ENCODE results near the gene UTY. TPM values are rescaled to one million over a fixed set of nuclear protein-coding genes. Genes with fewer than 3 reads are reported as not detected.

The UTY gene
- total and polyA plus RNA-seq, 4 donors: 2.2 to 24.3 TPM; not detected in 2

DNA sequence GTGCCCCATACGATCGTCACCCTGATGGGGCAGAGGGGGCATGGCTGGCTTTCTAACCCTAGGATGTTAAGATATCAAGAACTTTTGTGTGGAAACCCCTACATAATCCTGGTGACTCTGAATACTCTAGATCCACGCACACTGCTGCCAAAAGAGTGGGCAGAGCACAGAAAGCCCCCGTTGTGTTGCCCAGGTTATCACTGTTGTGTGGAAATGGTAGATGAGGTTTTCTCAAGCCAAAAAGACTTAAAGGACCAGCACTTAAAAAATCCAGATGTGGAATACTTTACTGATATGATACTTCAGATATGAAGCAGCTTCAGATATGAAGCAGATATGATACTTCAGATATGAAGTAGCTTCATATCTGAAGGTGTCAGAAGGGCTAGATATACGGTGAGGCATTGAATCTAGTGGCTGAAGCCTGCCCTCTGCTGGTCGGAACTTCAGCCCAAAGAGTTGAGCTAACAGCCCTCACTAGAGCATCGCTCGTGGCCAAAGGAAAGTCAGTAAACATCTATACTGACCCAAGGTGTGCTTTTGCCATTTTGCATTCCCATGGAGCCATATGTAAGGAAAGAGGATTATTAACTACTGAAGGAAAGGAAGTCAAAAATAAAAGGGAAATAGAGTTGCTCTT is 136.4 kb downstream of the UTY start:
- no peak for TF ChIP-seq NR2F2 (IDR thresholded peaks at IDR 0.05)
- TF ChIP-seq TAF1 (conservative IDR thresholded peaks at IDR 0.05): no peak
- TF ChIP-seq EGR1 (IDR thresholded peaks at IDR 0.05; ENCODE audit: low read depth in 2 of 2): no peak
- TF ChIP-seq, protein P1, sequence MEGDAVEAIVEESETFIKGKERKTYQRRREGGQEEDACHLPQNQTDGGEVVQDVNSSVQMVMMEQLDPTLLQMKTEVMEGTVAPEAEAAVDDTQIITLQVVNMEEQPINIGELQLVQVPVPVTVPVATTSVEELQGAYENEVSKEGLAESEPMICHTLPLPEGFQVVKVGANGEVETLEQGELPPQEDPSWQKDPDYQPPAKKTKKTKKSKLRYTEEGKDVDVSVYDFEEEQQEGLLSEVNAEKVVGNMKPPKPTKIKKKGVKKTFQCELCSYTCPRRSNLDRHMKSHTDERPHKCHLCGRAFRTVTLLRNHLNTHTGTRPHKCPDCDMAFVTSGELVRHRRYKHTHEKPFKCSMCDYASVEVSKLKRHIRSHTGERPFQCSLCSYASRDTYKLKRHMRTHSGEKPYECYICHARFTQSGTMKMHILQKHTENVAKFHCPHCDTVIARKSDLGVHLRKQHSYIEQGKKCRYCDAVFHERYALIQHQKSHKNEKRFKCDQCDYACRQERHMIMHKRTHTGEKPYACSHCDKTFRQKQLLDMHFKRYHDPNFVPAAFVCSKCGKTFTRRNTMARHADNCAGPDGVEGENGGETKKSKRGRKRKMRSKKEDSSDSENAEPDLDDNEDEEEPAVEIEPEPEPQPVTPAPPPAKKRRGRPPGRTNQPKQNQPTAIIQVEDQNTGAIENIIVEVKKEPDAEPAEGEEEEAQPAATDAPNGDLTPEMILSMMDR (IDR thresholded peaks at IDR 0.05; ENCODE audit: low read depth, low read length, missing input control): peak; percentile 25
- H3K36me3 ChIP-seq (ENCODE audit: control insufficient read depth in 4 of 4, insufficient read depth in 3 of 4, low read depth in 1 of 4, low read length in 3 of 4): peaks cover 0 to 9% (median under 1%) of the 10 kb centered on the region in 4 donors
- 77% methylated on average over 8 of the region's 8 CpGs for WGBS
- no peak overlapping the region for H3K9ac ChIP-seq (ENCODE audit: low read depth in 1 of 2, low read length in 2 of 2)
- no peak overlapping the region for H3K4me3 ChIP-seq (ENCODE audit: low read depth in 1 of 3, low read length in 3 of 3)
- H3K4me1 ChIP-seq (ENCODE audit: control insufficient read depth in 4 of 4, insufficient read depth in 4 of 4, low read length in 3 of 4): no peaks in the 10 kb centered on the region
- H3K27me3 ChIP-seq (ENCODE audit: control insufficient read depth in 4 of 4, insufficient read depth in 4 of 4, low read length in 3 of 4): no peaks in the 10 kb centered on the region
- peak; percentile 45 for DNase-seq (ENCODE audit: low spot score)
- no peak overlapping the region for H3K27ac ChIP-seq (ENCODE audit: low read depth in 1 of 2, low read length in 2 of 2)
- H3K9me3 ChIP-seq (ENCODE audit: control insufficient read depth in 4 of 4, low read length in 3 of 4): no peaks in the 10 kb centered on the region

DNA sequence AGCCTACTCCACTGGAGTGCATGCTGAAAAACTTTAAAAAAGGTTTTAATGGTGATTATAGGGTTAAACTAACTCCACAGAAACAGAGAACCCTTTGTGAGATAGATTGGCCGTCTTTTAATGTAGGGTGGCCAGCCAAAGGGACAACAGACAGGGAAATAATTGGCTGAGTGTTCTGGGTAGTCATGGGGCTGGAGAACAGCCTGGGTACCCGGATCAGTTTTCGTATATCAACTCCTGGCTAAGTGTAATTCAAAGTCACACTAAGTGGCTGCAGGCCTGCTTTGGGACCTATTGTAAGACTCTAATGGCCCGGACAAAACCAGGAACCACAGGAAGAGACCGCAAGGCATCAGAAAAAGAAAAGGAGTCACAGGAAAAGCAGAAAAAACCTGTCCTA is 139.9 kb downstream of the UTY start:
- H3K4me3 ChIP-seq (ENCODE audit: low read depth in 1 of 3, low read length in 3 of 3): no peak overlapping the region
- H3K36me3 ChIP-seq (ENCODE audit: control insufficient read depth in 4 of 4, insufficient read depth in 3 of 4, low read depth in 1 of 4, low read length in 3 of 4): peaks cover 0 to 11% (median 0%) of the 10 kb centered on the region in 4 donors
- TF ChIP-seq NR2F2 (IDR thresholded peaks at IDR 0.05) (no peak), RXRA (IDR thresholded peaks at IDR 0.05) (no peak), YY1 (IDR thresholded peaks at IDR 0.05) (no peak), GABPA (IDR thresholded peaks at IDR 0.05 in 1 of 2, conservative IDR thresholded peaks at IDR 0.05 in 1 of 2) (no peak)
- TF ChIP-seq, protein P2, sequence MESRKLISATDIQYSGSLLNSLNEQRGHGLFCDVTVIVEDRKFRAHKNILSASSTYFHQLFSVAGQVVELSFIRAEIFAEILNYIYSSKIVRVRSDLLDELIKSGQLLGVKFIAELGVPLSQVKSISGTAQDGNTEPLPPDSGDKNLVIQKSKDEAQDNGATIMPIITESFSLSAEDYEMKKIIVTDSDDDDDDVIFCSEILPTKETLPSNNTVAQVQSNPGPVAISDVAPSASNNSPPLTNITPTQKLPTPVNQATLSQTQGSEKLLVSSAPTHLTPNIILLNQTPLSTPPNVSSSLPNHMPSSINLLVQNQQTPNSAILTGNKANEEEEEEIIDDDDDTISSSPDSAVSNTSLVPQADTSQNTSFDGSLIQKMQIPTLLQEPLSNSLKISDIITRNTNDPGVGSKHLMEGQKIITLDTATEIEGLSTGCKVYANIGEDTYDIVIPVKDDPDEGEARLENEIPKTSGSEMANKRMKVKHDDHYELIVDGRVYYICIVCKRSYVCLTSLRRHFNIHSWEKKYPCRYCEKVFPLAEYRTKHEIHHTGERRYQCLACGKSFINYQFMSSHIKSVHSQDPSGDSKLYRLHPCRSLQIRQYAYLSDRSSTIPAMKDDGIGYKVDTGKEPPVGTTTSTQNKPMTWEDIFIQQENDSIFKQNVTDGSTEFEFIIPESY (IDR thresholded peaks at IDR 0.05): no peak
- H3K9me3 ChIP-seq (ENCODE audit: control insufficient read depth in 4 of 4, low read length in 3 of 4): no peaks in the 10 kb centered on the region
- no peaks in the 10 kb centered on the region for H3K27me3 ChIP-seq (ENCODE audit: control insufficient read depth in 4 of 4, insufficient read depth in 4 of 4, low read length in 3 of 4)
- H3K9ac ChIP-seq (ENCODE audit: low read depth in 1 of 2, low read length in 2 of 2): no peak overlapping the region
- no peaks in the 10 kb centered on the region for H3K4me1 ChIP-seq (ENCODE audit: control insufficient read depth in 4 of 4, insufficient read depth in 4 of 4, low read length in 3 of 4)
- no peak overlapping the region for H3K27ac ChIP-seq (ENCODE audit: low read depth in 1 of 2, low read length in 2 of 2)
- WGBS: 72% methylated on average over 5 of the region's 5 CpGs
- DNase-seq (ENCODE audit: low spot score): no peak

DNA sequence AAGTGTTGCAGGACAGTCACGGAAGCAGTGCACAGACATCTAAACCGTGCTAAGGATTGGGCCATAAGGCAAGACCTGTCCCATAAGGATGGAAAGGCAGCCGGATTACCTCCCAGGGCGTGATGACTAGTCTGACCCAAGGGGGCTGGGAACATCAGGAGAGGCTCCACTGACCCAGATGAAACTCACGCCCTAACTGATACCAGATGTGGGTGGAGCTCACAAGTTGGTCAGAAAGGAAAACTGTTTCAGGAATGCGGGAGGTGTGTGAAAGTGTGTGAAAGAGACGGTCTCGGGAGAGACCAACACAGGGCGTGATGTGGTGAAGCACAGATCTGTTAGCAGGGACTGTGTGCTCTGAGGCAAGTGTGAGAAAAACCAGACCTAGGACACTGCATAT is 140.5 kb downstream of the UTY start:
- H3K27ac ChIP-seq (ENCODE audit: low read depth in 1 of 2, low read length in 2 of 2): no peak overlapping the region
- DNase-seq (ENCODE audit: low spot score): no peak
- no peak overlapping the region for H3K4me3 ChIP-seq (ENCODE audit: low read depth in 1 of 3, low read length in 3 of 3)
- no peak overlapping the region for H3K9ac ChIP-seq (ENCODE audit: low read depth in 1 of 2, low read length in 2 of 2)
- WGBS: 97% methylated on average over 9 of the region's 9 CpGs
- no peaks in the 10 kb centered on the region for H3K9me3 ChIP-seq (ENCODE audit: control insufficient read depth in 4 of 4, low read length in 3 of 4)
- H3K27me3 ChIP-seq (ENCODE audit: control insufficient read depth in 4 of 4, insufficient read depth in 4 of 4, low read length in 3 of 4): no peaks in the 10 kb centered on the region
- H3K36me3 ChIP-seq (ENCODE audit: control insufficient read depth in 4 of 4, insufficient read depth in 3 of 4, low read depth in 1 of 4, low read length in 3 of 4): peaks cover 0 to 13% (median 0%) of the 10 kb centered on the region in 4 donors
- no peaks in the 10 kb centered on the region for H3K4me1 ChIP-seq (ENCODE audit: control insufficient read depth in 4 of 4, insufficient read depth in 4 of 4, low read length in 3 of 4)
- TF ChIP-seq RXRA (IDR thresholded peaks at IDR 0.05) (no peak), FOXA2 (IDR thresholded peaks at IDR 0.05) (no peak), YY1 (IDR thresholded peaks at IDR 0.05) (no peak), RAD21 (IDR thresholded peaks at IDR 0.05) (no peak), GABPA (IDR thresholded peaks at IDR 0.05 in 1 of 2, conservative IDR thresholded peaks at IDR 0.05 in 1 of 2) (no peak), EGR1 (IDR thresholded peaks at IDR 0.05; ENCODE audit: low read depth in 2 of 2) (no peak), TAF1 (conservative IDR thresholded peaks at IDR 0.05) (no peak), FOXA1 (IDR thresholded peaks at IDR 0.05) (no peak)
- TF ChIP-seq, protein P3, sequence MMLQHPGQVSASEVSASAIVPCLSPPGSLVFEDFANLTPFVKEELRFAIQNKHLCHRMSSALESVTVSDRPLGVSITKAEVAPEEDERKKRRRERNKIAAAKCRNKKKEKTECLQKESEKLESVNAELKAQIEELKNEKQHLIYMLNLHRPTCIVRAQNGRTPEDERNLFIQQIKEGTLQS (IDR thresholded peaks at IDR 0.05): no peak
- TF ChIP-seq, protein P4, sequence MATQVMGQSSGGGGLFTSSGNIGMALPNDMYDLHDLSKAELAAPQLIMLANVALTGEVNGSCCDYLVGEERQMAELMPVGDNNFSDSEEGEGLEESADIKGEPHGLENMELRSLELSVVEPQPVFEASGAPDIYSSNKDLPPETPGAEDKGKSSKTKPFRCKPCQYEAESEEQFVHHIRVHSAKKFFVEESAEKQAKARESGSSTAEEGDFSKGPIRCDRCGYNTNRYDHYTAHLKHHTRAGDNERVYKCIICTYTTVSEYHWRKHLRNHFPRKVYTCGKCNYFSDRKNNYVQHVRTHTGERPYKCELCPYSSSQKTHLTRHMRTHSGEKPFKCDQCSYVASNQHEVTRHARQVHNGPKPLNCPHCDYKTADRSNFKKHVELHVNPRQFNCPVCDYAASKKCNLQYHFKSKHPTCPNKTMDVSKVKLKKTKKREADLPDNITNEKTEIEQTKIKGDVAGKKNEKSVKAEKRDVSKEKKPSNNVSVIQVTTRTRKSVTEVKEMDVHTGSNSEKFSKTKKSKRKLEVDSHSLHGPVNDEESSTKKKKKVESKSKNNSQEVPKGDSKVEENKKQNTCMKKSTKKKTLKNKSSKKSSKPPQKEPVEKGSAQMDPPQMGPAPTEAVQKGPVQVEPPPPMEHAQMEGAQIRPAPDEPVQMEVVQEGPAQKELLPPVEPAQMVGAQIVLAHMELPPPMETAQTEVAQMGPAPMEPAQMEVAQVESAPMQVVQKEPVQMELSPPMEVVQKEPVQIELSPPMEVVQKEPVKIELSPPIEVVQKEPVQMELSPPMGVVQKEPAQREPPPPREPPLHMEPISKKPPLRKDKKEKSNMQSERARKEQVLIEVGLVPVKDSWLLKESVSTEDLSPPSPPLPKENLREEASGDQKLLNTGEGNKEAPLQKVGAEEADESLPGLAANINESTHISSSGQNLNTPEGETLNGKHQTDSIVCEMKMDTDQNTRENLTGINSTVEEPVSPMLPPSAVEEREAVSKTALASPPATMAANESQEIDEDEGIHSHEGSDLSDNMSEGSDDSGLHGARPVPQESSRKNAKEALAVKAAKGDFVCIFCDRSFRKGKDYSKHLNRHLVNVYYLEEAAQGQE (IDR thresholded peaks at IDR 0.05): no peak
- TF ChIP-seq, protein P5, sequence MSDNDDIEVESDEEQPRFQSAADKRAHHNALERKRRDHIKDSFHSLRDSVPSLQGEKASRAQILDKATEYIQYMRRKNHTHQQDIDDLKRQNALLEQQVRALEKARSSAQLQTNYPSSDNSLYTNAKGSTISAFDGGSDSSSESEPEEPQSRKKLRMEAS (IDR thresholded peaks at IDR 0.05): no peak
- TF ChIP-seq, protein P2 (IDR thresholded peaks at IDR 0.05): no peak
